ENCODE results near the gene CA4. TPM values are rescaled to one million over a fixed set of nuclear protein-coding genes. Genes with fewer than 3 reads are reported as not detected.
A peak's percentile ranks its signal among the peaks of the same experiment; 100 is the strongest.

The CA4 gene
- total and polyA plus RNA-seq, 9 of the 15 experiments (the other 6 are each of a cell fraction or from before 2014, with no cell fraction given), result 0.13 TPM; not detected in 7

DNA sequence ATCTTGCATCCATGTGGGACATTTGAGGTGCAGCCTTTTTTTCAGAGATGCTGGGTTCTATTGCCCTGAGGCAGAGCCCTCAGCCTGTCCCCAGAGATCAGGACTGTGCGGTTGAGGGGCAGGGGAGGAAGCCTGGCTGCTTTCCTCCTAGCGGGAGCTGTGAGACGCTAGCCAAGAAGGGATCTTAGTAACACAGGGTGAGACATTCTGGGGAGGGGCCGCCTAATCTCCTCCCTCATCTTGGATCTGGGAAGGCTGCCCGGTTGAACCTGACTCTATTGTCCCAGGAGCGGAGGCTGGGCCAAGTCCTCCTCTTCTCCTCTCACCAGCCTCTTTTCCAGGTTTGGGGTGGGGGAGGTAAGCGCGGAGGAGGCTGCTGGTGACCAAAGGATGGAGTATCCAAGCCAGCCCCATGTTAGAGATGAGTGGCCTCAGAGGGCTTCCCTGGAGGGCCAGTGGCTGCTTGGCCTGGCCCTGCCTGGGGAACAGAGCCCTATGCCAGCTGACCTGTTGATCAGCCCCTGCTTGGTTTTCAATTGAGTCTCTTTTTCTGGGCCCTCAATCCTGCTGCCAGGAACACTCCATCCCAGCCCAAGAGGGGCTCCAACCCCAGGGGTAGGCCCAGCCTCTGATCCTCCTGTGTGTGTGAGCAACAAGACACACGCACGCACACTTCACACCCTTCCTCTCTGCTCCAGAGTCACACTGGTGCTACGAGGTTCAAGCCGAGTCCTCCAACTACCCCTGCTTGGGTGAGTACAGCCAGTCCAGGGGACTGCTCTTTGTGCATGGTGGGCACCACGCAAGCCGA lies 5.0 kb downstream of the CA4 start:
- no peaks in the 10 kb centered on the region; the same call in 1 of the 2 replicates for H4K20me1 ChIP-seq (replicated peaks; ENCODE audit: control insufficient read depth, insufficient read depth, low read length)
- WGBS (ENCODE audit: insufficient coverage, low coverage, missing lambda C conversion rate), result 11% methylated on average over 12 of the region's 14 CpGs
- BruUV-seq (replicated peaks), result no TSS peak
- no peaks in the 10 kb centered on the region for H3K79me2 ChIP-seq (ENCODE audit: control insufficient read depth, insufficient read depth, low read length)
- no peaks in the 10 kb centered on the region for H3K36me3 ChIP-seq (ENCODE audit: control insufficient read depth, insufficient read depth, low read length)
- ATAC-seq, result no peak
- TF ChIP-seq ZNF12 (CRISPR knock-in tag; IDR thresholded peaks at IDR 0.05), result no peak
- TF ChIP-seq, protein P1, sequence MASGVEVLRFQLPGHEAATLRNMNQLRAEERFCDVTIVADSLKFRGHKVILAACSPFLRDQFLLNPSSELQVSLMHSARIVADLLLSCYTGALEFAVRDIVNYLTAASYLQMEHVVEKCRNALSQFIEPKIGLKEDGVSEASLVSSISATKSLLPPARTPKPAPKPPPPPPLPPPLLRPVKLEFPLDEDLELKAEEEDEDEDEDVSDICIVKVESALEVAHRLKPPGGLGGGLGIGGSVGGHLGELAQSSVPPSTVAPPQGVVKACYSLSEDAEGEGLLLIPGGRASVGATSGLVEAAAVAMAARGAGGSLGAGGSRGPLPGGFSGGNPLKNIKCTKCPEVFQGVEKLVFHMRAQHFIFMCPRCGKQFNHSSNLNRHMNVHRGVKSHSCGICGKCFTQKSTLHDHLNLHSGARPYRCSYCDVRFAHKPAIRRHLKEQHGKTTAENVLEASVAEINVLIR (CRISPR knock-in tag; IDR thresholded peaks at IDR 0.05), result no peak
- TF ChIP-seq NELFE (IDR thresholded peaks at IDR 0.05; ENCODE audit: insufficient read depth, insufficient read length), result no peak
- no peak for TF ChIP-seq ZNF384 (IDR thresholded peaks at IDR 0.05; ENCODE audit: low read depth, low read length)
- no peak for TF ChIP-seq SMARCA4 (IDR thresholded peaks at IDR 0.05)
- TF ChIP-seq, protein P2, sequence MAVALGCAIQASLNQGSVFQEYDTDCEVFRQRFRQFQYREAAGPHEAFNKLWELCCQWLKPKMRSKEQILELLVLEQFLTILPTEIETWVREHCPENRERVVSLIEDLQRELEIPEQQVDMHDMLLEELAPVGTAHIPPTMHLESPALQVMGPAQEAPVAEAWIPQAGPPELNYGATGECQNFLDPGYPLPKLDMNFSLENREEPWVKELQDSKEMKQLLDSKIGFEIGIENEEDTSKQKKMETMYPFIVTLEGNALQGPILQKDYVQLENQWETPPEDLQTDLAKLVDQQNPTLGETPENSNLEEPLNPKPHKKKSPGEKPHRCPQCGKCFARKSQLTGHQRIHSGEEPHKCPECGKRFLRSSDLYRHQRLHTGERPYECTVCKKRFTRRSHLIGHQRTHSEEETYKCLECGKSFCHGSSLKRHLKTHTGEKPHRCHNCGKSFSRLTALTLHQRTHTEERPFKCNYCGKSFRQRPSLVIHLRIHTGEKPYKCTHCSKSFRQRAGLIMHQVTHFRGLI (CRISPR knock-in tag; IDR thresholded peaks at IDR 0.05), result no peak
- TF ChIP-seq ATF7 (IDR thresholded peaks at IDR 0.05), result no peak
- TF ChIP-seq ARHGAP35 (IDR thresholded peaks at IDR 0.05; ENCODE audit: partially characterized antibody), result no peak
- TF ChIP-seq ZBTB7A (IDR thresholded peaks at IDR 0.05; ENCODE audit: borderline replicate concordance, control insufficient read depth, low read depth, low read length), result no peak
- TF ChIP-seq, protein P3, sequence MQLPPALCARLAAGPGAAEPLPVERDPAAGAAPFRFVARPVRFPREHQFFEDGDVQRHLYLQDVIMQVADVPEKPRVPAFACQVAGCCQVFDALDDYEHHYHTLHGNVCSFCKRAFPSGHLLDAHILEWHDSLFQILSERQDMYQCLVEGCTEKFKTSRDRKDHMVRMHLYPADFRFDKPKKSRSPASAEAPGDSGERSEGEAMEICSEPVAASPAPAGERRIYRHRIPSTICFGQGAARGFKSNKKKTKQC (CRISPR knock-in tag; IDR thresholded peaks at IDR 0.05), result no peak
- TF ChIP-seq, protein P4, sequence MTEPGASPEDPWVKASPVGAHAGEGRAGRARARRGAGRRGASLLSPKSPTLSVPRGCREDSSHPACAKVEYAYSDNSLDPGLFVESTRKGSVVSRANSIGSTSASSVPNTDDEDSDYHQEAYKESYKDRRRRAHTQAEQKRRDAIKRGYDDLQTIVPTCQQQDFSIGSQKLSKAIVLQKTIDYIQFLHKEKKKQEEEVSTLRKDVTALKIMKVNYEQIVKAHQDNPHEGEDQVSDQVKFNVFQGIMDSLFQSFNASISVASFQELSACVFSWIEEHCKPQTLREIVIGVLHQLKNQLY (CRISPR knock-in tag; conservative IDR thresholded peaks at IDR 0.05), result no peak
- TF ChIP-seq, protein P5, sequence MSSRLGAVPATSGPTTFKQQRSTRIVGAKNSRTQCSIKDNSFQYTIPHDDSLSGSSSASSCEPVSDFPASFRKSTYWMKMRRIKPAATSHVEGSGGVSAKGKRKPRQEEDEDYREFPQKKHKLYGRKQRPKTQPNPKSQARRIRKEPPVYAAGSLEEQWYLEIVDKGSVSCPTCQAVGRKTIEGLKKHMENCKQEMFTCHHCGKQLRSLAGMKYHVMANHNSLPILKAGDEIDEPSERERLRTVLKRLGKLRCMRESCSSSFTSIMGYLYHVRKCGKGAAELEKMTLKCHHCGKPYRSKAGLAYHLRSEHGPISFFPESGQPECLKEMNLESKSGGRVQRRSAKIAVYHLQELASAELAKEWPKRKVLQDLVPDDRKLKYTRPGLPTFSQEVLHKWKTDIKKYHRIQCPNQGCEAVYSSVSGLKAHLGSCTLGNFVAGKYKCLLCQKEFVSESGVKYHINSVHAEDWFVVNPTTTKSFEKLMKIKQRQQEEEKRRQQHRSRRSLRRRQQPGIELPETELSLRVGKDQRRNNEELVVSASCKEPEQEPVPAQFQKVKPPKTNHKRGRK (tag; IDR thresholded peaks at IDR 0.05), result no peak
- H3K4me1 ChIP-seq (replicated peaks in 1 of 2; ENCODE audit: control insufficient read depth in 2 of 2, insufficient read depth in 2 of 2, low read length in 2 of 2), result peaks cover 0 to 23% of the 10 kb centered on the region in 2 experiments; a peak in 2 of 5 replicates
- intact Hi-C loops (cut with micrococcal nuclease) (no loop called here), in situ Hi-C loops (cut with MboI) (no loop called here)
- no peak for DNase-seq (ENCODE audit: extremely low read depth in 1 of 4, low spot score in 3 of 4)
- no peaks in the 10 kb centered on the region for H3K9me3 ChIP-seq (replicated peaks; ENCODE audit: control insufficient read depth, insufficient read depth, low read depth, low read length)
- peaks cover 30 to 86% of the 10 kb centered on the region in 2 experiments; a peak in 4 of 5 replicates for H3K27me3 ChIP-seq (ENCODE audit: control insufficient read depth in 2 of 2, insufficient read depth in 2 of 2, low read length in 2 of 2)
- 0 out of 4 replicates have a peak overlapping the region, but pooled peaks of 1 of the 2 experiments have one; percentile 22 for H3K9ac ChIP-seq (ENCODE audit: insufficient read depth in 1 of 2, low read depth in 2 of 2, low read length in 2 of 2)
- no peak overlapping the region for H3K27ac ChIP-seq (ENCODE audit: extremely low read depth, low read depth, low read length)
- no peaks in the 10 kb centered on the region for H3K9me1 ChIP-seq (ENCODE audit: control insufficient read depth, insufficient read depth, low read length)
- no peak overlapping the region for H2AFZ ChIP-seq (ENCODE audit: low read depth, low read length)
- FAIRE-seq, result no peak
- H3K4me3 ChIP-seq, result no peak overlapping the region
- POLR2A ChIA-PET, result no interaction called here
- CTCF ChIA-PET (ENCODE audit: low intra/inter-chr PET ratio), result no interaction called here
- no peak overlapping the region for H3K4me2 ChIP-seq (ENCODE audit: insufficient read depth, low read length)
